HepG2 (cell line): Measurements from ENCODE around the gene GSTA1. TPM values are rescaled to one million over a fixed set of nuclear protein-coding genes. Genes with fewer than 3 reads are reported as not detected.
"Not testable (repeated sequence)": the region's sequence is repeated elsewhere in the genome, so short reads cannot be mapped to it uniquely, and the experiment has no call there.

ENCODE experiments used
- ATAC-seq: fragments of 200-7000 bp; cut with Tn5 transposase; 3 replicates; pipeline ENCODE4 v1.9.1; 2020; ENCODE audit warnings: mild to moderate bottlenecking, moderate library complexity
- BruUV-seq: library from RNA; stranded (reverse); fragments of 400-500 nt; replicated peaks from 2 replicates; lab custom pipeline; 2021; lab: Mats Ljungman, UMichigan
- CTCF ChIA-PET: fragments of 300-600 bp; formaldehyde crosslinking; extraction: SDS; loops from one replicate; lab custom pipeline; 2021; ENCODE audit warnings: low total read pairs, inconsistent platforms, low intra/inter-chr PET ratio; lab: Yijun Ruan, JAX
- POLR2A ChIA-PET: fragments of 350-600 bp; sonication (Branson Sonifier 250); formaldehyde crosslinking; loops from one replicate; lab custom pipeline; 2020; ENCODE audit warnings: antibody characterized with exemption, inconsistent platforms; lab: Yijun Ruan, JAX
- DNase-seq: peaks from one replicate; pipeline ENCODE4 v3.0.0-alpha.2; 2015; ENCODE audit warnings: low spot score
- FAIRE-seq: peaks from 3 replicates; lab custom pipeline; 2011; peaks lifted over from hg19 to GRCh38; lab: Jason Lieb, UNC
- H2AFZ ChIP-seq: one replicate; pipeline ENCODE4 v1.6.1; 2011; ENCODE audit warnings: low read length, inconsistent platforms
- H3K27ac ChIP-seq: fragments of 300-600 bp; 3 replicates; pipeline ENCODE4 v1.8.0; 2011; ENCODE audit warnings: mixed run types, mild to moderate bottlenecking, mixed read lengths, low read length, inconsistent platforms; ENCODE audit not compliant: insufficient read depth; ENCODE audit errors: extremely low read length
- H3K27me3 ChIP-seq, 2 experiments: fragments of 200-600 bp in 1 of 2; 2 replicates in 1 of 2; 3 replicates in 1 of 2; pipeline versions ENCODE4 v1.6.0 to v1.8.0; 2011; ENCODE audit warnings: low read length in 2 of 2, mild to moderate bottlenecking in 2 of 2, moderate library complexity in 2 of 2, inconsistent platforms in 1 of 2; ENCODE audit not compliant: insufficient read depth in 2 of 2, control insufficient read depth in 1 of 2
- H3K36me3 ChIP-seq, 2 experiments: fragments of 200-600 bp in 1 of 2; replicated peaks in 1 of 2; 2 replicates in 1 of 2; 3 replicates in 1 of 2; pipeline versions ENCODE4 v1.5.1 to v1.8.0; 2011; ENCODE audit warnings: low read length in 2 of 2, inconsistent platforms in 1 of 2; ENCODE audit not compliant: insufficient read depth in 2 of 2, control insufficient read depth in 1 of 2
- H3K4me1 ChIP-seq: 2 replicates; pipeline ENCODE4 v1.5.1; 2012; ENCODE audit warnings: low read length, inconsistent platforms; ENCODE audit not compliant: insufficient read depth
- H3K4me2 ChIP-seq: 2 replicates; pipeline ENCODE4 v1.6.0; 2011; ENCODE audit warnings: low read depth, low read length, inconsistent platforms
- H3K4me3 ChIP-seq, 3 experiments: fragments of 200-600 bp in 1 of 3; sonication (generic), shearing (Covaris generic) in 1 of 3; replicated peaks in 1 of 3; 2 replicates each; pipeline ENCODE4 v1.5.1; 2011 to 2016; ENCODE audit warnings: low read length in 3 of 3, inconsistent platforms in 2 of 3, low read depth in 2 of 3, mild to moderate bottlenecking in 2 of 3, control low read depth in 1 of 3, mixed read lengths in 1 of 3; ENCODE audit not compliant: insufficient read depth in 1 of 3
- H3K79me2 ChIP-seq: one replicate; pipeline ENCODE4 v1.6.1; 2011; ENCODE audit warnings: low read length, inconsistent platforms; ENCODE audit not compliant: insufficient read depth
- H3K9ac ChIP-seq: 2 replicates; pipeline ENCODE4 v1.6.0; 2011; ENCODE audit warnings: mild to moderate bottlenecking, low read depth, low read length, inconsistent platforms; ENCODE audit not compliant: insufficient read depth
- H3K9me3 ChIP-seq: 2 replicates; pipeline ENCODE4 v1.5.1; 2012; ENCODE audit warnings: mild to moderate bottlenecking, low read length
- H4K20me1 ChIP-seq: 2 replicates; pipeline ENCODE4 v1.6.0; 2011; ENCODE audit warnings: inconsistent platforms, mild to moderate bottlenecking, low read length, moderate library complexity; ENCODE audit not compliant: insufficient read depth
- FOSL2 ChIP-seq: sonication (generic); formaldehyde crosslinking; IDR thresholded peaks from 2 replicates; pipeline ENCODE4 v1.4.0; 2020; ENCODE audit warnings: missing genetic modification reagents
- GATAD2A ChIP-seq: IDR thresholded peaks from 2 replicates; pipeline ENCODE4 v1.6.1; 2016
- HDAC2 ChIP-seq: sonication (generic); formaldehyde crosslinking; IDR thresholded peaks from 2 replicates; pipeline ENCODE4 v1.4.0; 2020; ENCODE audit warnings: missing genetic modification reagents
- HIVEP1 ChIP-seq: sonication (generic); formaldehyde crosslinking; IDR thresholded peaks from 2 replicates; pipeline ENCODE4 v1.4.0; 2020; ENCODE audit warnings: mild to moderate bottlenecking, missing genetic modification reagents
- HNF4A ChIP-seq: sonication (generic); formaldehyde crosslinking; IDR thresholded peaks from 2 replicates; pipeline ENCODE4 v1.4.0; 2020; ENCODE audit warnings: missing genetic modification reagents
- MED8 ChIP-seq: sonication (generic); formaldehyde crosslinking; IDR thresholded peaks from 2 replicates; pipeline ENCODE4 v1.8.1; 2023; ENCODE audit warnings: mild to moderate bottlenecking, missing genetic modification reagents; ENCODE audit not compliant: insufficient replicate concordance
- RARA ChIP-seq: IDR thresholded peaks from 2 replicates; pipeline ENCODE4 v1.6.1; 2016; ENCODE audit warnings: missing genetic modification reagents, missing compliant biosample characterization
- THAP11 ChIP-seq: IDR thresholded peaks from 2 replicates; pipeline ENCODE4 v1.6.1; 2016; ENCODE audit warnings: missing biosample characterization, missing genetic modification reagents
- YEATS4 ChIP-seq: sonication (generic); formaldehyde crosslinking; IDR thresholded peaks from 2 replicates; pipeline ENCODE4 v1.4.0; 2020; ENCODE audit warnings: missing genetic modification reagents, borderline replicate concordance
- YY1 ChIP-seq: IDR thresholded peaks from 2 replicates; pipeline ENCODE4 v1.6.1; 2011; ENCODE audit warnings: low read length, low read depth, moderate library complexity, mild to moderate bottlenecking; ENCODE audit not compliant: insufficient read depth, insufficient replicate concordance
- ZNF205 ChIP-seq: IDR thresholded peaks from 2 replicates; pipeline ENCODE4 v1.6.1; 2018; ENCODE audit warnings: missing biosample characterization, missing genetic modification reagents
- ZNF235 ChIP-seq: sonication (generic); formaldehyde crosslinking; IDR thresholded peaks from 2 replicates; pipeline ENCODE4 v1.8.1; 2023; ENCODE audit warnings: mild to moderate bottlenecking, missing genetic modification reagents, borderline replicate concordance
- ZNF331 ChIP-seq: sonication (generic); formaldehyde crosslinking; IDR thresholded peaks from 2 replicates; pipeline ENCODE4 v1.4.0; 2020; ENCODE audit warnings: missing genetic modification reagents
- ZNF891 ChIP-seq: sonication (generic); formaldehyde crosslinking; IDR thresholded peaks from 2 replicates; pipeline ENCODE4 v1.5.0; 2020; ENCODE audit warnings: mild to moderate bottlenecking, missing genetic modification reagents
- ZSCAN31 ChIP-seq: sonication (generic); formaldehyde crosslinking; IDR thresholded peaks from 2 replicates; pipeline ENCODE4 v1.5.0; 2020; ENCODE audit warnings: low read depth, mild to moderate bottlenecking, missing genetic modification reagents
- WGBS: methylation state at CpG from one replicate; pipeline ENCODE4 v1.1.6; 2017; ENCODE audit warnings: low lambda C conversion rate; 5-methylcytosine and 5-hydroxymethylcytosine counted together
- in situ Hi-C: cut with HindIII; loops from 2 replicates; pipeline ENCODE4 v1.10.0; 2017; ENCODE audit warnings: low pct_unique_long_range_greater_than_20kb; ENCODE audit not compliant: extremely low pct_ligation_motif_present
- intact Hi-C: fragments of 100-400 bp; cut with micrococcal nuclease; formaldehyde crosslinking; loops from one replicate; pipeline ENCODE4 v1.10.0; 2022; ENCODE audit not compliant: unreplicated experiment
- polyA plus RNA-seq, 8 experiments: library from polyadenylated mRNA; depleted of rRNA in 3 of 8; stranded (reverse) in 7 of 8; unstranded in 1 of 8; fragments of >200 nt; fragmentation: Illumina TruSeq in 4 of 8; extraction: Trizol in 4 of 8; gene quantifications; 2 replicates each; pipeline versions ENCODE4 v1.2.1 to v1.2.3, GENCODE V29; 2011 to 2016; ENCODE audit warnings: low read depth in 4 of 8, missing spikeins in 1 of 8, mixed read lengths in 1 of 8; ENCODE audit not compliant: insufficient read depth in 1 of 8
- total RNA-seq, 5 experiments: library from RNA; depleted of rRNA; stranded (reverse); fragments of >200 nt; fragmentation: Illumina TruSeq; extraction: Trizol; gene quantifications; 2 replicates each; pipeline ENCODE4 v1.2.3, GENCODE V29; 2016; ENCODE audit warnings: low read depth in 1 of 5
- TF ChIP-seq, protein P1 (sequence below): sonication (generic); formaldehyde crosslinking; IDR thresholded peaks from 2 replicates; pipeline ENCODE4 v1.5.0; 2020; ENCODE audit warnings: missing genetic modification reagents, mild to moderate bottlenecking, borderline replicate concordance

GSTA1 gene
- total and polyA plus RNA-seq, 2 of the 13 experiments (the other 11 are each of a cell fraction or from before 2014, with no cell fraction given): 6.2 to 282 TPM

GRCh38 chr6:52776711-52777351 is 26.8 kb downstream of the GSTA1 start (continued):
- peak; percentile 48; the same call in 1 of the 2 replicates for TF ChIP-seq THAP11 (CRISPR knock-in tag)
- TF ChIP-seq, protein P1, sequence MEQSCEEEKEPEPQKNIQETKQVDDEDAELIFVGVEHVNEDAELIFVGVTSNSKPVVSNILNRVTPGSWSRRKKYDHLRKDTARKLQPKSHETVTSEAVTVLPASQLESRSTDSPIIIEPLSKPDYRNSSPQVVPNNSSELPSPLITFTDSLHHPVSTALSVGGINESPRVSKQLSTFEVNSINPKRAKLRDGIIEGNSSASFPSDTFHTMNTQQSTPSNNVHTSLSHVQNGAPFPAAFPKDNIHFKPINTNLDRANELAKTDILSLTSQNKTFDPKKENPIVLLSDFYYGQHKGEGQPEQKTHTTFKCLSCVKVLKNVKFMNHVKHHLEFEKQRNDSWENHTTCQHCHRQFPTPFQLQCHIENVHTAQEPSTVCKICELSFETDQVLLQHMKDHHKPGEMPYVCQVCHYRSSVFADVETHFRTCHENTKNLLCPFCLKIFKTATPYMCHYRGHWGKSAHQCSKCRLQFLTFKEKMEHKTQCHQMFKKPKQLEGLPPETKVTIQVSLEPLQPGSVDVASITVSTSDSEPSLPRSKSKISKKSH (CRISPR knock-in tag): 0 out of 2 replicates have a peak, but pooled peaks have one; percentile 43
- peak; percentile 12; the same call in 1 of the 2 replicates for TF ChIP-seq RARA (CRISPR knock-in tag)
- peak; percentile 46; the same call in 1 of the 2 replicates for TF ChIP-seq ZNF331 (CRISPR knock-in tag)
- TF ChIP-seq ZNF891 (CRISPR knock-in tag): 0 out of 2 replicates have a peak, but pooled peaks have one; percentile 40
- peak; percentile 38; the same call in 1 of the 2 replicates for TF ChIP-seq HDAC2 (CRISPR knock-in tag)
- TF ChIP-seq YY1: peak; percentile 53
- peak; percentile 73 for TF ChIP-seq ZSCAN31 (CRISPR knock-in tag)
- peak; percentile 85 for TF ChIP-seq GATAD2A
- 0 out of 2 replicates have a peak, but pooled peaks have one; percentile 53 for TF ChIP-seq ZNF235
- TF ChIP-seq ZNF205 (CRISPR knock-in tag): 0 out of 2 replicates have a peak, but pooled peaks have one; percentile 40
- TF ChIP-seq FOSL2 (CRISPR knock-in tag): peak; percentile 20; the same call in 1 of the 2 replicates
- peak; percentile 48; the same call in 1 of the 2 replicates for TF ChIP-seq HNF4A (CRISPR knock-in tag)
- peak; percentile 1 for TF ChIP-seq MED8 (CRISPR knock-in tag)
- 0 out of 2 replicates have a peak, but pooled peaks have one; percentile 36 for TF ChIP-seq YEATS4 (CRISPR knock-in tag)
- 0 out of 2 replicates have a peak, but pooled peaks have one; percentile 18 for TF ChIP-seq HIVEP1 (CRISPR knock-in tag)

DNA sequence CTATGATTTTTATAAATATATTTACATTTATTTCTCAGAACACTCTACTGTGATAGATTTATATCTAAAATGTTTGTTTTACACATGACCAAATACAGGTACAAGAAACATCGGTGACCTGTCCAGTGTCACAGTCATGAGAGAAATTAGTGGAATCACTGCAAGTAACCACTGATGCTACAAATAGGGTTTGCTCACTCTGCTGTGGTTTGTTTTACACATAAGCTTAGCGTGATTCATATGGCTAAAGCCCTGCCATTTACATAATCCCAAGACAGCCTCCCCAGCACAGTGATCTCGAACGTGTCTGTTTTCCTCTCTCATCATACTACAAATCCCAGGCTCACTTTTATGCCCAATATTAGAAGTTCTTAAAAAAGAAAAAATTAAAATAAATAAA is 34.2 kb downstream of the GSTA1 start:
- BruUV-seq: not testable (repeated sequence)

GRCh38 chr6:52767658-52768057 is 36.0 kb downstream of the GSTA1 start:
- H3K27ac ChIP-seq, H2AFZ ChIP-seq: not testable (repeated sequence)

More for the DNA sequence above, 34.2 kb downstream of the GSTA1 start:
- CTCF ChIA-PET, POLR2A ChIA-PET, FAIRE-seq, H3K27me3 ChIP-seq, H3K4me2 ChIP-seq, H3K9ac ChIP-seq, intact Hi-C loops, H3K27ac ChIP-seq, H4K20me1 ChIP-seq, H3K4me1 ChIP-seq, H3K9me3 ChIP-seq, H3K4me3 ChIP-seq, H2AFZ ChIP-seq, in situ Hi-C loops, H3K79me2 ChIP-seq, ATAC-seq, H3K36me3 ChIP-seq, DNase-seq: not testable (repeated sequence)
- 81% methylated on average over 4 of the region's 4 CpGs for WGBS

More at GRCh38 chr6:52767658-52768057, 36.0 kb downstream of the GSTA1 start:
- CTCF ChIA-PET, H4K20me1 ChIP-seq, H3K4me2 ChIP-seq, H3K36me3 ChIP-seq, DNase-seq, POLR2A ChIA-PET, in situ Hi-C loops, H3K9me3 ChIP-seq, ATAC-seq, BruUV-seq, FAIRE-seq, H3K4me3 ChIP-seq, H3K79me2 ChIP-seq, H3K9ac ChIP-seq, H3K27me3 ChIP-seq, intact Hi-C loops: not testable (repeated sequence)
- peaks cover 14% of the 10 kb centered on the region for H3K4me1 ChIP-seq
